OCI-LY1 (cell line): ENCODE measurements around the gene ACAA2.

Source experiments
- H2AFZ ChIP-seq: fragments of 200-600 bp; sonication (generic), shearing (Covaris generic); 2 replicates; pipeline ENCODE4 v1.6.0; 2014; ENCODE audit warnings: antibody characterized with exemption, mild to moderate bottlenecking, low read length
- H3F3A ChIP-seq: fragments of 200-600 bp; sonication (generic), shearing (Covaris generic); 2 replicates; pipeline ENCODE4 v1.6.0; 2014; ENCODE audit warnings: mild to moderate bottlenecking, antibody characterized with exemption, low read length, moderate library complexity; ENCODE audit not compliant: insufficient read depth
- H3K27ac ChIP-seq: fragments of 200-600 bp; sonication (generic); 2 replicates; pipeline ENCODE4 v1.5.1; 2014; ENCODE audit warnings: low read length, mixed run types, mild to moderate bottlenecking, low read depth; ENCODE audit not compliant: poor library complexity, severe bottlenecking
- H3K27me3 ChIP-seq: fragments of 200-600 bp; sonication (generic); 2 replicates; pipeline ENCODE4 v1.6.0; 2014; ENCODE audit warnings: antibody characterized with exemption, mild to moderate bottlenecking, low read length, moderate library complexity; ENCODE audit not compliant: insufficient read depth
- H3K36me3 ChIP-seq: fragments of 200-600 bp; sonication (generic); 2 replicates; pipeline ENCODE4 v1.6.1; 2014; ENCODE audit warnings: mild to moderate bottlenecking, antibody characterized with exemption, low read length, moderate library complexity, mixed read lengths; ENCODE audit not compliant: insufficient read depth
- H3K4me1 ChIP-seq: fragments of 200-600 bp; sonication (generic); 2 replicates; pipeline ENCODE4 v1.5.1; 2014; ENCODE audit warnings: mild to moderate bottlenecking, low read length, moderate library complexity; ENCODE audit not compliant: insufficient read depth, severe bottlenecking
- H3K4me2 ChIP-seq: fragments of 200-600 bp; sonication (generic), shearing (Covaris generic); 2 replicates; pipeline ENCODE4 v1.6.1; 2014; ENCODE audit warnings: low read length
- H3K4me3 ChIP-seq: fragments of 200-600 bp; sonication (generic); 2 replicates; pipeline ENCODE4 v1.5.1; 2014; ENCODE audit warnings: low read length, low read depth, mild to moderate bottlenecking, mixed read lengths; ENCODE audit not compliant: poor library complexity, severe bottlenecking
- H3K79me2 ChIP-seq: fragments of 200-600 bp; shearing (Covaris generic); 2 replicates; pipeline ENCODE4 v1.6.1; 2016; ENCODE audit warnings: mixed run types, low read length, mixed read lengths; ENCODE audit not compliant: insufficient read depth
- H3K9ac ChIP-seq: fragments of 200-600 bp; sonication (generic), shearing (Covaris generic); 2 replicates; pipeline ENCODE4 v1.6.1; 2014; ENCODE audit warnings: mild to moderate bottlenecking, low read length, mixed read lengths
- H3K9me2 ChIP-seq: fragments of 200-600 bp; sonication (generic), shearing (Covaris generic); 2 replicates; pipeline ENCODE4 v1.6.1; 2014; ENCODE audit warnings: low read depth, mild to moderate bottlenecking, low read length, mixed read lengths
- H3K9me3 ChIP-seq: fragments of 200-600 bp; shearing (Covaris generic); 2 replicates; pipeline ENCODE4 v1.6.1; 2014; ENCODE audit warnings: low read length, mixed read lengths
- H4K20me1 ChIP-seq: fragments of 200-600 bp; sonication (generic), shearing (Covaris generic); 2 replicates; pipeline ENCODE4 v1.6.0; 2016; ENCODE audit warnings: mild to moderate bottlenecking, low read length; ENCODE audit not compliant: insufficient read depth
- EZH2 ChIP-seq: fragments of 200-600 bp; sonication (generic), shearing (Covaris generic); IDR thresholded peaks from 2 replicates; pipeline ENCODE4 v1.8.0; 2017; ENCODE audit warnings: borderline replicate concordance, mixed run types, mild to moderate bottlenecking, antibody characterized with exemption, low read length, moderate library complexity, mixed read lengths
- TF ChIP-seq, protein P1 (sequence below): fragments of 200-600 bp; sonication (generic), shearing (Covaris generic); IDR thresholded peaks from 2 replicates; pipeline ENCODE4 v1.5.1; 2017; ENCODE audit warnings: mild to moderate bottlenecking, antibody characterized with exemption, low read length, moderate library complexity, mixed read lengths

ACAA2 gene

DNA sequence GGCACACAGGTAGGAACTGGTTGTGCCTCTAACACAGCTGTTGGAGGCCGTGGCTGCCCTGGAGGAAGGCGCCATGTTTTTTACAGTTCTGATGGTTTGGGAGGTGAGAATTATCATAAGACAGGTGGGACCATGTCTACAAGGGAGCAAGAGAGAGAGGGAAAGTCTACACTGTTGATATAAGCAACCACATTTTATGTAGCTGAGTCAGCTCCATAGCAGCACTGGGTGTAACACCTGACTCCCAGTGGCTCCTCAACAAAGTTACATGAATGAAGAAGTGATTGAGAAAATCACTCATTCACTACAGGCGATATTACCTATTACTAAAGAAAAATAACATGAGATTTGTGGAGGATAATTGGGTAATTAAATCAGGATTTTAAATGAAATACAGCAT lies 41.3 kb upstream of the ACAA2 start:
- Histone ChIP-seq H3K9me3 (no peaks in the 10 kb centered on the region), H3K27ac (no peak overlapping the region), H3K9ac (no peak overlapping the region), H3K4me3 (no peak overlapping the region), H3K4me1 (no peaks in the 10 kb centered on the region), H3K27me3 (no peaks in the 10 kb centered on the region), H3F3A (no peaks in the 10 kb centered on the region), H3K9me2 (no peaks in the 10 kb centered on the region), H3K4me2 (no peak overlapping the region), H3K36me3 (no peaks in the 10 kb centered on the region), H4K20me1 (no peaks in the 10 kb centered on the region), H2AFZ (no peak overlapping the region), H3K79me2 (no peaks in the 10 kb centered on the region)
- TF ChIP-seq EZH2 = no peak
- TF ChIP-seq, protein P1, sequence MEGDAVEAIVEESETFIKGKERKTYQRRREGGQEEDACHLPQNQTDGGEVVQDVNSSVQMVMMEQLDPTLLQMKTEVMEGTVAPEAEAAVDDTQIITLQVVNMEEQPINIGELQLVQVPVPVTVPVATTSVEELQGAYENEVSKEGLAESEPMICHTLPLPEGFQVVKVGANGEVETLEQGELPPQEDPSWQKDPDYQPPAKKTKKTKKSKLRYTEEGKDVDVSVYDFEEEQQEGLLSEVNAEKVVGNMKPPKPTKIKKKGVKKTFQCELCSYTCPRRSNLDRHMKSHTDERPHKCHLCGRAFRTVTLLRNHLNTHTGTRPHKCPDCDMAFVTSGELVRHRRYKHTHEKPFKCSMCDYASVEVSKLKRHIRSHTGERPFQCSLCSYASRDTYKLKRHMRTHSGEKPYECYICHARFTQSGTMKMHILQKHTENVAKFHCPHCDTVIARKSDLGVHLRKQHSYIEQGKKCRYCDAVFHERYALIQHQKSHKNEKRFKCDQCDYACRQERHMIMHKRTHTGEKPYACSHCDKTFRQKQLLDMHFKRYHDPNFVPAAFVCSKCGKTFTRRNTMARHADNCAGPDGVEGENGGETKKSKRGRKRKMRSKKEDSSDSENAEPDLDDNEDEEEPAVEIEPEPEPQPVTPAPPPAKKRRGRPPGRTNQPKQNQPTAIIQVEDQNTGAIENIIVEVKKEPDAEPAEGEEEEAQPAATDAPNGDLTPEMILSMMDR = no peak

GRCh38 chr18:49853436-49853835 lies 40.1 kb upstream of the ACAA2 start:
- Histone ChIP-seq H3K9me3 (no peaks in the 10 kb centered on the region), H3K9me2 (no peaks in the 10 kb centered on the region), H3K27me3 (no peaks in the 10 kb centered on the region), H3F3A (no peaks in the 10 kb centered on the region), H3K4me2 (no peak overlapping the region), H3K27ac (no peak overlapping the region), H4K20me1 (no peaks in the 10 kb centered on the region), H2AFZ (no peak overlapping the region), H3K4me1 (no peaks in the 10 kb centered on the region), H3K79me2 (no peaks in the 10 kb centered on the region), H3K4me3 (no peak overlapping the region), H3K36me3 (no peaks in the 10 kb centered on the region), H3K9ac (no peak overlapping the region)
- no peak for TF ChIP-seq EZH2
- TF ChIP-seq, protein P1 = no peak

DNA sequence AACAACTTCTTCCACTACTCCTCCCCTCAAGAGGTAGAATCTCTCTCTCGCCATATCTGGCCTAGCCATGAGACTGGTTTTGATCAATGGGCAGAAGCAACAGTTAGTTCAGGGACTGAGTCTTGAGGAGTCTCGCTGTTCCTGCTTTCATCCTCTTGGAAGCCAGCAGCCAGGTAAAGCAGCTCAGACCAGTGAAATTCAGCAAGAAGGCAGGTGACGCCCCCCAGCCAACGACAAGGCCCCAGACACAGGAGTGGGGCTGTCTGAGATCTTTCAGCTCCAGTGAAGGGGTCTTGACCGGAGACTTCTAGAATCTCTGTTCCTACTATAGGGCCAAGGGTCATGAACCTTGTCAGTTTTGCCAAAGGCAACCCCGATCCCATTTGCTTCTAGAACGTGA lies 39.7 kb upstream of the ACAA2 start:
- no peaks in the 10 kb centered on the region for H3F3A ChIP-seq
- no peaks in the 10 kb centered on the region for H4K20me1 ChIP-seq
- H3K4me1 ChIP-seq = no peaks in the 10 kb centered on the region
- no peaks in the 10 kb centered on the region for H3K27me3 ChIP-seq
- H2AFZ ChIP-seq = no peak overlapping the region
- H3K36me3 ChIP-seq = no peaks in the 10 kb centered on the region
- H3K79me2 ChIP-seq = no peaks in the 10 kb centered on the region
- H3K4me2 ChIP-seq = no peak overlapping the region
- H3K9me3 ChIP-seq = no peaks in the 10 kb centered on the region
- no peaks in the 10 kb centered on the region for H3K9me2 ChIP-seq
- no peak overlapping the region for H3K4me3 ChIP-seq
- TF ChIP-seq, protein P1 = no peak
- TF ChIP-seq EZH2 = no peak
- H3K27ac ChIP-seq = no peak overlapping the region
- no peak overlapping the region for H3K9ac ChIP-seq
